Endothelial cell of umbilical vein (primary cell): ENCODE results near the gene SEC22C. TPM values are rescaled to one million over a fixed set of nuclear protein-coding genes. Genes with fewer than 3 reads are reported as not detected.

Experiments
- BruUV-seq: library from RNA; stranded (reverse); fragments of 400-500 nt; replicated peaks from 2 replicates; lab custom pipeline; 2021; lab: Mats Ljungman, UMichigan
- CTCF ChIA-PET: fragments of 300-600, 350-600 bp; sonication (Branson Sonifier 250); formaldehyde crosslinking; loops from one replicate; lab custom pipeline; 2021; ENCODE audit warnings: antibody characterized with exemption, inconsistent platforms; lab: Charles Lee
- POLR2A ChIA-PET: fragments of 300-600, 350-600 bp; sonication (Branson Sonifier 250); formaldehyde crosslinking; loops from one replicate; lab custom pipeline; 2021; ENCODE audit warnings: antibody characterized with exemption, inconsistent platforms; lab: Charles Lee
- DNase-seq: peaks from one replicate; pipeline ENCODE4 v3.0.0-alpha.2; 2011; ENCODE audit warnings: low read depth, low spot score
- FAIRE-seq: peaks from 2 replicates; lab custom pipeline; 2011; peaks lifted over from hg19 to GRCh38; lab: Jason Lieb, UNC
- H2AFZ ChIP-seq: 2 replicates; pipeline ENCODE4 v1.6.0; 2012; ENCODE audit warnings: low read depth, low read length, control low read depth, inconsistent platforms
- H3K27ac ChIP-seq: 2 replicates; pipeline ENCODE4 v1.5.1; 2011; ENCODE audit warnings: low read depth, mild to moderate bottlenecking, control low read depth, low read length, moderate library complexity; ENCODE audit not compliant: insufficient read depth
- H3K27me3 ChIP-seq, 2 experiments: 2 replicates each; pipeline versions ENCODE4 v1.6.0 to v1.6.1; 2011; ENCODE audit warnings: low read length in 2 of 2, mixed read lengths in 1 of 2; ENCODE audit not compliant: control insufficient read depth in 2 of 2, insufficient read depth in 2 of 2
- H3K36me3 ChIP-seq, 2 experiments: 2 replicates in 1 of 2; 3 replicates in 1 of 2; pipeline ENCODE4 v1.5.1; 2011; ENCODE audit warnings: low read length in 2 of 2, mild to moderate bottlenecking in 1 of 2, moderate library complexity in 1 of 2; ENCODE audit not compliant: control insufficient read depth in 2 of 2, insufficient read depth in 2 of 2; ENCODE audit errors: extremely low read depth in 1 of 2
- H3K4me1 ChIP-seq: 3 replicates; pipeline ENCODE4 v1.5.1; 2011; ENCODE audit warnings: mild to moderate bottlenecking, low read length; ENCODE audit not compliant: control insufficient read depth, insufficient read depth; ENCODE audit errors: extremely low read depth
- H3K4me2 ChIP-seq: 2 replicates; pipeline ENCODE4 v1.6.1; 2011; ENCODE audit warnings: low read length, control low read depth, mixed read lengths; ENCODE audit not compliant: insufficient read depth
- H3K4me3 ChIP-seq, 3 experiments: fragments of 200-600 bp in 1 of 3; sonication (generic), shearing (Covaris generic) in 1 of 3; replicated peaks in 1 of 3; 2 replicates each; pipeline ENCODE4 v1.5.1; 2011 to 2016; ENCODE audit warnings: control low read depth in 3 of 3, low read length in 3 of 3, mild to moderate bottlenecking in 2 of 3, inconsistent platforms in 1 of 3, low read depth in 1 of 3, moderate library complexity in 1 of 3; ENCODE audit not compliant: insufficient read depth in 1 of 3
- H3K79me2 ChIP-seq: 2 replicates; pipeline ENCODE4 v1.6.0; 2012; ENCODE audit warnings: low read length, inconsistent platforms; ENCODE audit not compliant: control insufficient read depth, insufficient read depth
- H3K9ac ChIP-seq: replicated peaks from 2 replicates; pipeline ENCODE3; 2011; ENCODE audit warnings: low read length, control low read depth; ENCODE audit not compliant: insufficient read depth; ENCODE audit errors: extremely low read depth
- H3K9me1 ChIP-seq: replicated peaks from 3 replicates; pipeline ENCODE4 v1.6.0; 2011; ENCODE audit warnings: mild to moderate bottlenecking, low read length; ENCODE audit not compliant: control insufficient read depth, insufficient read depth; ENCODE audit errors: extremely low read depth
- H3K9me3 ChIP-seq: replicated peaks from 2 replicates; pipeline ENCODE4 v1.5.1; 2012; ENCODE audit warnings: low read length, inconsistent platforms; ENCODE audit not compliant: control insufficient read depth, insufficient read depth
- H4K20me1 ChIP-seq: replicated peaks from 2 replicates; pipeline ENCODE3; 2011; ENCODE audit warnings: mild to moderate bottlenecking, low read length; ENCODE audit not compliant: control insufficient read depth, insufficient read depth; ENCODE audit errors: extremely low read depth
- CTCF ChIP-seq, 2 donors: IDR thresholded peaks; 1 replicate in 1 of 2; 2 replicates in 1 of 2; pipeline ENCODE4 v1.5.1; 2011; ENCODE audit warnings: low read length in 2 of 2, mild to moderate bottlenecking in 2 of 2, moderate library complexity in 2 of 2, control low read depth in 1 of 2, inconsistent platforms in 1 of 2, low read depth in 1 of 2; ENCODE audit not compliant: insufficient read depth in 1 of 2; ENCODE audit errors: extremely low read depth in 1 of 2
- EZH2 ChIP-seq: IDR thresholded peaks from 2 replicates; pipeline ENCODE4 v1.6.1; 2012; ENCODE audit warnings: borderline replicate concordance, low read depth, mild to moderate bottlenecking, moderate library complexity, low read length, inconsistent platforms; ENCODE audit not compliant: severe bottlenecking
- FOS ChIP-seq: IDR thresholded peaks from 2 replicates; pipeline ENCODE4 v1.6.1; 2011; ENCODE audit warnings: mild to moderate bottlenecking, low read length, moderate library complexity, borderline replicate concordance; ENCODE audit not compliant: insufficient read depth
- GATA2 ChIP-seq: IDR thresholded peaks from 2 replicates; pipeline ENCODE4 v1.7.0; 2011; ENCODE audit warnings: low read depth, mild to moderate bottlenecking, moderate library complexity, mixed read lengths, low read length; ENCODE audit not compliant: insufficient read length, insufficient read depth
- JUN ChIP-seq: IDR thresholded peaks from 2 replicates; pipeline ENCODE4 v1.6.1; 2011; ENCODE audit warnings: borderline replicate concordance, low read depth; ENCODE audit not compliant: insufficient read length, insufficient read depth
- MYC ChIP-seq: IDR thresholded peaks from one replicate; pipeline ENCODE4 v1.6.1; 2011; ENCODE audit warnings: mild to moderate bottlenecking, low read depth, low read length
- POLR2A ChIP-seq: IDR thresholded peaks from 2 replicates; pipeline ENCODE4 v1.6.1; 2012; ENCODE audit warnings: low read depth, mild to moderate bottlenecking, control low read depth, low read length
- POLR2AphosphoS5 ChIP-seq: IDR thresholded peaks from 2 replicates; pipeline ENCODE4 v1.6.1; 2012; ENCODE audit warnings: low read depth, mild to moderate bottlenecking, control low read depth, low read length, moderate library complexity; ENCODE audit not compliant: insufficient read depth
- dilution Hi-C: fragments of 300-500 bp; cut with MboI; formaldehyde crosslinking; loops from one replicate; pipeline ENCODE4 v1.15.0; 2019; ENCODE audit warnings: low sequenced_read_pairs; ENCODE audit not compliant: extremely low pct_ligation_motif_present
- intact Hi-C: fragments of 100-400 bp; cut with micrococcal nuclease; formaldehyde crosslinking; loops from one replicate; pipeline ENCODE4 v1.10.0; 2022
- polyA plus RNA-seq, 4 experiments: library from polyadenylated mRNA; depleted of rRNA in 3 of 4; stranded (reverse) in 3 of 4; unstranded in 1 of 4; fragments of >200 nt; gene quantifications; 2 replicates each; pipeline versions ENCODE4 v1.2.1 to v1.2.3, GENCODE V29; 2011 to 2012; ENCODE audit warnings: missing spikeins in 1 of 4
- total RNA-seq: library from RNA; stranded (reverse); gene quantifications from 2 replicates; pipeline ENCODE4 v1.2.3, GENCODE V29; 2021
- TF ChIP-seq, protein P1 (sequence below): IDR thresholded peaks from 2 replicates; pipeline ENCODE4 v1.6.1; 2011; ENCODE audit not compliant: insufficient read depth, insufficient read length

Gene SEC22C
- total and polyA plus RNA-seq, 2 donors (not counting 3 experiments of a cell fraction or from before 2014, with no cell fraction given): 43.9 to 61.9 TPM

DNA sequence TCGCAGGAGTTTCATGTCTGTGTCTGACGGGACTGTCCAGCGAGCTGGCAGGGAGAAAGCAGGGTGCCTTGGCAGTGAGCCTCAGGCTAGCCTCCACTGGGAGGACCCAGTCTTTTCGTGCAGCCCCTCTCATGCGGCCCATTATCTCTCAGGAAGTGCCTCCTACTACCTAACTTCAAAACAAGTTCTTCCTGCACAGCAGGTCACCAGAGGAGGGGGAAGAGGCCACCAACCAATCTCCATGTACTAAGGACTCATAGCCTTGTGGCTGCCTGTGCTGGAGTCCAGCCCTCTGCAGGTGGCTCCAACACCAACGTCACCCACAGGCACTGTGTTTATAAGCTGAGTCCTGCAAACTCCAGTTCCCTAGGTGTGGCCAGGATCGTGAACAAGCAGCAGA is 74.5 kb downstream of the SEC22C start:
- TF ChIP-seq CTCF (IDR thresholded peaks at IDR 0.05; ENCODE audit: extremely low read depth in 1 of 2, insufficient read depth in 1 of 2, low read depth in 1 of 2, low read length in 2 of 2) (no peak), GATA2 (no peak), JUN (no peak), POLR2AphosphoS5 (no peak), EZH2 (no peak), FOS (no peak), MYC (no peak), POLR2A (no peak)
- TF ChIP-seq, protein P1, sequence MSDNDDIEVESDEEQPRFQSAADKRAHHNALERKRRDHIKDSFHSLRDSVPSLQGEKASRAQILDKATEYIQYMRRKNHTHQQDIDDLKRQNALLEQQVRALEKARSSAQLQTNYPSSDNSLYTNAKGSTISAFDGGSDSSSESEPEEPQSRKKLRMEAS: no peak
- POLR2A ChIA-PET: no interaction called here
- dilution Hi-C loops: no loop called here
- H3K4me3 ChIP-seq: no peak overlapping the region
- no TSS peak for BruUV-seq
- no peak overlapping the region for H3K9ac ChIP-seq
- peaks cover 10 to 18% of the 10 kb centered on the region in 2 experiments for H3K27me3 ChIP-seq
- H3K4me1 ChIP-seq: peaks cover under 1% of the 10 kb centered on the region
- H3K9me3 ChIP-seq: no peaks in the 10 kb centered on the region
- no peak overlapping the region for H2AFZ ChIP-seq
- H3K79me2 ChIP-seq: no peaks in the 10 kb centered on the region
- DNase-seq: no peak
- FAIRE-seq: no peak
- no peaks in the 10 kb centered on the region for H3K9me1 ChIP-seq
- H3K4me2 ChIP-seq: no peak overlapping the region
- CTCF ChIA-PET: interaction anchor here (0.8 kb wide), 2 partner anchors 32 to 64 kb away, joined by 3 read pairs; no protein-coding TSS in a partner anchor
- H3K27ac ChIP-seq: no peak overlapping the region
- no peaks in the 10 kb centered on the region for H4K20me1 ChIP-seq
- no peaks in the 10 kb centered on the region for H3K36me3 ChIP-seq
- intact Hi-C loops: no loop called here
